Subcutaneous adipose tissue (tissue), 4 donors: Measurements from ENCODE around the gene HARS2. TPM values are rescaled to one million over a fixed set of nuclear protein-coding genes. Genes with fewer than 3 reads are reported as not detected.
A peak's percentile ranks its signal among the peaks of the same experiment; 100 is the strongest.

Experiments used
- small RNA-seq: library from RNA; depleted of rRNA; stranded (forward); fragments of <200 nt; gene quantifications from one replicate; pipeline ENCODE3, GENCODE V24; 2016
- total RNA-seq, 4 donors: library from RNA; depleted of rRNA; stranded (reverse); fragments of >200 nt; gene quantifications; one replicate each; pipeline ENCODE4 v1.1.0, GENCODE V29; 2016
- TF ChIP-seq, protein P1 (sequence below): fragments of 450-650 bp; IDR thresholded peaks from one replicate; pipeline ENCODE4 v1.5.1; 2016; ENCODE audit warnings: low read depth, mild to moderate bottlenecking, control low read depth, antibody characterized with exemption, moderate library complexity

HARS2 gene
- total RNA-seq, 4 donors from 2014 or later: 23.2 to 32.1 (median 31.4) TPM

DNA sequence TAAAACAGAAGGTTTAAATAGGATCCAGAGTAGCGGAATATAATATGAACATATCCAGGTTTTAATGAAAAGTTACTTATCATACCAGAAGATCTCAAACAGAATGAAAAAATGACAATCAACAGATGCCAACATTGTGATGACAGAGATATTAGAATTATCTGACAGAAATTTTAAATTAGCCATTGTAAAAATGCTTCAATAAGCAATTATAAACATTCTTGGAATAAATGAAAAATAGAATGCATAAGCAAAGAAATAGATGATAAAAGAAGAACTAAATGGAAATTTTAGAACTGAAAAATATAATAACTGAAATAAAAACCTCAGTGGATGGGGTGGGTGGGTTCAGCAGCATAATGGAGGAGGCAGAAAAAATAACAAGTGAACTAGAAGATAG, 46.2 kb downstream of the HARS2 start:
- TF ChIP-seq, protein P1, sequence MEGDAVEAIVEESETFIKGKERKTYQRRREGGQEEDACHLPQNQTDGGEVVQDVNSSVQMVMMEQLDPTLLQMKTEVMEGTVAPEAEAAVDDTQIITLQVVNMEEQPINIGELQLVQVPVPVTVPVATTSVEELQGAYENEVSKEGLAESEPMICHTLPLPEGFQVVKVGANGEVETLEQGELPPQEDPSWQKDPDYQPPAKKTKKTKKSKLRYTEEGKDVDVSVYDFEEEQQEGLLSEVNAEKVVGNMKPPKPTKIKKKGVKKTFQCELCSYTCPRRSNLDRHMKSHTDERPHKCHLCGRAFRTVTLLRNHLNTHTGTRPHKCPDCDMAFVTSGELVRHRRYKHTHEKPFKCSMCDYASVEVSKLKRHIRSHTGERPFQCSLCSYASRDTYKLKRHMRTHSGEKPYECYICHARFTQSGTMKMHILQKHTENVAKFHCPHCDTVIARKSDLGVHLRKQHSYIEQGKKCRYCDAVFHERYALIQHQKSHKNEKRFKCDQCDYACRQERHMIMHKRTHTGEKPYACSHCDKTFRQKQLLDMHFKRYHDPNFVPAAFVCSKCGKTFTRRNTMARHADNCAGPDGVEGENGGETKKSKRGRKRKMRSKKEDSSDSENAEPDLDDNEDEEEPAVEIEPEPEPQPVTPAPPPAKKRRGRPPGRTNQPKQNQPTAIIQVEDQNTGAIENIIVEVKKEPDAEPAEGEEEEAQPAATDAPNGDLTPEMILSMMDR: no peak

DNA sequence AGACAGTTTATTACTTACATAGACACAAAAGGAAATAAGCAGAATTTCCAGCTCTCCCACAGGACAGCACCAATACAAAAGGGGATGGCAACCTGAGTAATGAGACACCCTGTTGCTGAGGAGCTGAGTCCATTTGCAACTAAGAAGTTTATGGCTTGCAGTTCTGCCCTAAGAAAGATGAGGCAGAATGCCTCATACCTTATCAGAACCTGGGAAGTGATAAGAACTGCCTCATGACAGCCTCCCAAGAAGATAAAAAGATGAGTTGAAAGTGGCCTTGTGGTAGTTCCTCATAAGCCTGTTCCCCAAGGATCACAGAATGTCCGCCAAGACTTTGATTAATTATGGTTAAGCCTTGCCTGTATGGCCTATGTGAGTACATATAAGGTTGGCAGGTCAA, 50.7 kb downstream of the HARS2 start:
- TF ChIP-seq, protein P1: no peak

Small RNA genes lying within 50 kb of the gene (small RNA-seq; reads per million reads assigned to genes)
- gene VTRNA1-1 (159 reads per million, percentile 98 among the genes with 10 or more reads in this experiment), gene VTRNA1-2 (7.5 reads per million, percentile 86 among the genes with 10 or more reads in this experiment), gene VTRNA1-3 (0.73 reads per million)

Other genes with a start within 250 kb of the HARS2 start
- 10 to 100 TPM; 24.9 to 36.2 (median 27.9) TPM for gene EIF4EBP3, start 143.8 kb upstream of the HARS2 start, total RNA-seq
- 10 to 100 TPM; 12.4 to 33.3 (median 14.7) TPM for gene SRA1, start 134.0 kb upstream of the HARS2 start, total RNA-seq
- gene APBB3, start 126.9 kb upstream of the HARS2 start, total RNA-seq: 10 to 100 TPM; 13.7 to 24.3 (median 18.9) TPM
- gene SLC35A4, start 126.6 kb upstream of the HARS2 start, total RNA-seq: 10 to 100 TPM; 21.1 to 32.2 (median 25.4) TPM
- gene CD14, start 58.3 kb upstream of the HARS2 start, total RNA-seq: 100 to 1,000 TPM in 2 of 4 donors, 10 to 100 TPM in 2; 61.2 to 114 (median 97.3) TPM
- gene TMCO6, start 52.0 kb upstream of the HARS2 start, total RNA-seq: 10 to 100 TPM; 11.4 to 64.5 (median 23.7) TPM
- gene NDUFA2, start 43.8 kb upstream of the HARS2 start, total RNA-seq: 10 to 100 TPM; 63.2 to 83.2 (median 74.8) TPM
- 100 to 1,000 TPM in 3 of 4 donors, 10 to 100 TPM in 1; 80.7 to 144 (median 114) TPM for gene IK, start 43.6 kb upstream of the HARS2 start, total RNA-seq
- 10 to 100 TPM; 11.4 to 31.6 (median 19.8) TPM for gene WDR55, start 26.6 kb upstream of the HARS2 start, total RNA-seq
- 1 to 10 TPM in 2 of 4 donors, under 1 TPM in 1, not detected in 1; 0.66 to 1.3 (median 1.2) TPM for gene DND1, start 17.9 kb upstream of the HARS2 start, total RNA-seq
- gene HARS1, start 85 bp upstream of the HARS2 start, total RNA-seq: 10 to 100 TPM; 38.4 to 49.8 (median 47.4) TPM
- 10 to 100 TPM; 35.0 to 48.7 (median 43.0) TPM for gene ZMAT2, start 9.0 kb downstream of the HARS2 start, total RNA-seq
- not detected for gene PCDHA1, start 94.7 kb downstream of the HARS2 start, total RNA-seq
- under 1 TPM in 1 of 4 donors, not detected in 3; 0.38 TPM for gene PCDHA2, start 103.4 kb downstream of the HARS2 start, total RNA-seq
- gene PCDHA3, start 109.6 kb downstream of the HARS2 start, total RNA-seq: under 1 TPM; 0.16 to 0.34 (median 0.20) TPM
- 1 to 10 TPM in 1 of 4 donors, under 1 TPM in 3; 0.16 to 1.3 (median 0.76) TPM for gene PCDHA4, start 115.6 kb downstream of the HARS2 start, total RNA-seq
- under 1 TPM in 3 of 4 donors, not detected in 1; 0.33 to 0.57 (median 0.51) TPM for gene PCDHA5, start 130.2 kb downstream of the HARS2 start, total RNA-seq
- gene PCDHA6, start 136.5 kb downstream of the HARS2 start, total RNA-seq: under 1 TPM; 0.22 to 0.49 (median 0.36) TPM
- gene PCDHA7, start 142.8 kb downstream of the HARS2 start, total RNA-seq: under 1 TPM; 0.17 to 0.44 (median 0.26) TPM
- under 1 TPM in 1 of 4 donors, not detected in 3; 0.17 TPM for gene PCDHA8, start 149.7 kb downstream of the HARS2 start, total RNA-seq
- gene PCDHA9, start 156.9 kb downstream of the HARS2 start, total RNA-seq: under 1 TPM in 3 of 4 donors, not detected in 1; under 0.01 to 0.34 (median 0.19) TPM
- gene PCDHA10, start 164.4 kb downstream of the HARS2 start, total RNA-seq: 1 to 10 TPM in 1 of 4 donors, under 1 TPM in 3; 0.51 to 1.9 (median 0.66) TPM
- gene PCDHA11, start 177.5 kb downstream of the HARS2 start, total RNA-seq: under 1 TPM in 3 of 4 donors, not detected in 1; 0.22 to 0.34 (median 0.33) TPM
- gene PCDHA12, start 183.9 kb downstream of the HARS2 start, total RNA-seq: under 1 TPM in 3 of 4 donors, not detected in 1; 0.17 to 0.22 (median 0.19) TPM
- 1 to 10 TPM in 1 of 4 donors, under 1 TPM in 3; 0.34 to 1.5 (median 0.69) TPM for gene PCDHA13, start 190.7 kb downstream of the HARS2 start, total RNA-seq
- 1 to 10 TPM in 1 of 4 donors, under 1 TPM in 3; 0.44 to 1.9 (median 0.74) TPM for gene PCDHAC1, start 234.8 kb downstream of the HARS2 start, total RNA-seq